ENCODE measurements around the gene ATP5PO.

Gene ATP5PO

GRCh38 chr21:33861125-33861524 lies 54.5 kb downstream of the ATP5PO start:
- TF ChIP-seq CTCF (IDR thresholded peaks at IDR 0.05; ENCODE audit: low read length), result no peak
- no peak for TF ChIP-seq EZH2phosphoT487 (IDR thresholded peaks at IDR 0.05; ENCODE audit: low read length)
- no peak for TF ChIP-seq EZH2 (optimal IDR thresholded peaks at IDR 0.05; ENCODE audit: low read depth, low read length)
- no peaks in the 10 kb centered on the region for H3K79me2 ChIP-seq (ENCODE audit: low read length)

GRCh38 chr21:33860332-33860879 lies 55.2 kb downstream of the ATP5PO start:
- Histone ChIP-seq H3F3A (ENCODE audit: insufficient read depth, low read length) (no peaks in the 10 kb centered on the region), H3K36me3 (replicated peaks; ENCODE audit: insufficient read depth, low read length) (no peaks in the 10 kb centered on the region)
- DNase-seq, result no peak

More at GRCh38 chr21:33861125-33861524, 54.5 kb downstream of the ATP5PO start:
- Histone ChIP-seq H3K9me2 (replicated peaks; ENCODE audit: insufficient read depth, low read length) (no peaks in the 10 kb centered on the region), H3K4me2 (ENCODE audit: low read depth, low read length) (no peak overlapping the region), H2AFZ (ENCODE audit: low read length) (no peak overlapping the region), H3K4me3 (ENCODE audit: low read length) (no peak overlapping the region), H3K9me3 (replicated peaks; ENCODE audit: insufficient read depth, low read length) (no peaks in the 10 kb centered on the region), H3K27ac (ENCODE audit: low read length) (no peak overlapping the region), H3K4me1 (ENCODE audit: low read length) (no peaks in the 10 kb centered on the region), H4K20me1 (ENCODE audit: insufficient read depth, low read length) (no peaks in the 10 kb centered on the region), H3F3A (ENCODE audit: insufficient read depth, low read length) (no peaks in the 10 kb centered on the region), H3K9ac (ENCODE audit: low read length) (no peak overlapping the region), H3K36me3 (replicated peaks; ENCODE audit: insufficient read depth, low read length) (no peaks in the 10 kb centered on the region), H3K27me3 (replicated peaks; ENCODE audit: insufficient read depth, low read length) (no peaks in the 10 kb centered on the region)
- no peak for DNase-seq

GRCh38 chr21:33859373-33860102 lies 56.1 kb downstream of the ATP5PO start:
- TF ChIP-seq EZH2 (optimal IDR thresholded peaks at IDR 0.05; ENCODE audit: low read depth, low read length) (no peak), EZH2phosphoT487 (IDR thresholded peaks at IDR 0.05; ENCODE audit: low read length) (no peak), CTCF (IDR thresholded peaks at IDR 0.05; ENCODE audit: low read length) (no peak)
- H3K9me3 ChIP-seq (replicated peaks; ENCODE audit: insufficient read depth, low read length), result no peaks in the 10 kb centered on the region
- no peaks in the 10 kb centered on the region for H3F3A ChIP-seq (ENCODE audit: insufficient read depth, low read length)
- no peak for DNase-seq
- H3K36me3 ChIP-seq (replicated peaks; ENCODE audit: insufficient read depth, low read length), result no peaks in the 10 kb centered on the region
- no peaks in the 10 kb centered on the region for H3K4me1 ChIP-seq (ENCODE audit: low read length)
- no peaks in the 10 kb centered on the region for H3K27me3 ChIP-seq (replicated peaks; ENCODE audit: insufficient read depth, low read length)
- no peak overlapping the region for H2AFZ ChIP-seq (ENCODE audit: low read length)
- no peaks in the 10 kb centered on the region for H3K9me2 ChIP-seq (replicated peaks; ENCODE audit: insufficient read depth, low read length)
- no peak overlapping the region for H3K27ac ChIP-seq (ENCODE audit: low read length)
- H3K79me2 ChIP-seq (ENCODE audit: low read length), result no peaks in the 10 kb centered on the region
- H3K4me2 ChIP-seq (ENCODE audit: low read depth, low read length), result no peak overlapping the region
- H4K20me1 ChIP-seq (ENCODE audit: insufficient read depth, low read length), result no peaks in the 10 kb centered on the region
- no peak overlapping the region for H3K9ac ChIP-seq (ENCODE audit: low read length)
- no peak overlapping the region for H3K4me3 ChIP-seq (ENCODE audit: low read length)

More at GRCh38 chr21:33860332-33860879, 55.2 kb downstream of the ATP5PO start:
- no peaks in the 10 kb centered on the region for H3K27me3 ChIP-seq (replicated peaks; ENCODE audit: insufficient read depth, low read length)
- no peak for TF ChIP-seq EZH2phosphoT487 (IDR thresholded peaks at IDR 0.05; ENCODE audit: low read length)
- no peak for TF ChIP-seq CTCF (IDR thresholded peaks at IDR 0.05; ENCODE audit: low read length)
- no peak for TF ChIP-seq EZH2 (optimal IDR thresholded peaks at IDR 0.05; ENCODE audit: low read depth, low read length)
- no peaks in the 10 kb centered on the region for H3K4me1 ChIP-seq (ENCODE audit: low read length)
- H2AFZ ChIP-seq (ENCODE audit: low read length), result no peak overlapping the region
- H3K4me2 ChIP-seq (ENCODE audit: low read depth, low read length), result no peak overlapping the region
- no peaks in the 10 kb centered on the region for H4K20me1 ChIP-seq (ENCODE audit: insufficient read depth, low read length)
- no peaks in the 10 kb centered on the region for H3K79me2 ChIP-seq (ENCODE audit: low read length)
- H3K9me2 ChIP-seq (replicated peaks; ENCODE audit: insufficient read depth, low read length), result no peaks in the 10 kb centered on the region
- no peaks in the 10 kb centered on the region for H3K9me3 ChIP-seq (replicated peaks; ENCODE audit: insufficient read depth, low read length)
- H3K4me3 ChIP-seq (ENCODE audit: low read length), result no peak overlapping the region
- no peak overlapping the region for H3K27ac ChIP-seq (ENCODE audit: low read length)
- H3K9ac ChIP-seq (ENCODE audit: low read length), result no peak overlapping the region
